Liver (tissue), 3 donors: ENCODE measurements around the gene TRIM16.
"Not testable (repeated sequence)": the region's sequence is repeated elsewhere in the genome, so short reads cannot be mapped to it uniquely, and the experiment has no call there.

ENCODE experiments used
- CTCF ChIP-seq: fragments of 150-350 bp; IDR thresholded peaks from 2 replicates; pipeline ENCODE4 v1.5.1; 2017; ENCODE audit warnings: improper control_type of control experiment, low read depth, low read length; ENCODE audit not compliant: missing input control
- EGR1 ChIP-seq, 2 donors: IDR thresholded peaks; 2 replicates each; pipeline ENCODE4 v1.6.1; 2016 to 2018; ENCODE audit warnings: antibody characterized with exemption in 2 of 2, low read depth in 2 of 2
- HNF4G ChIP-seq: IDR thresholded peaks from 2 replicates; pipeline ENCODE4 v1.6.1; 2016; ENCODE audit warnings: antibody characterized with exemption
- RAD21 ChIP-seq, 2 donors: IDR thresholded peaks; 2 replicates each; pipeline ENCODE4 v1.6.1; 2016; ENCODE audit warnings: antibody characterized with exemption in 2 of 2, mild to moderate bottlenecking in 2 of 2
- REST ChIP-seq: IDR thresholded peaks from 2 replicates; pipeline ENCODE4 v1.6.1; 2016; ENCODE audit warnings: antibody characterized with exemption, mild to moderate bottlenecking
- RXRA ChIP-seq, 2 donors: IDR thresholded peaks; 2 replicates each; pipeline ENCODE4 v1.6.1; 2017 to 2018; ENCODE audit warnings: antibody characterized with exemption in 2 of 2, mild to moderate bottlenecking in 1 of 2
- TAF1 ChIP-seq: conservative IDR thresholded peaks from 2 replicates; pipeline ENCODE4 v1.6.1; 2016; ENCODE audit warnings: antibody characterized with exemption, mild to moderate bottlenecking
- YY1 ChIP-seq: IDR thresholded peaks from 2 replicates; pipeline ENCODE4 v1.6.1; 2016; ENCODE audit warnings: antibody characterized with exemption, mild to moderate bottlenecking
- donor health status: healthy.
- donor health status: healthy.

- TF ChIP-seq CTCF; TAF1; RAD21 (IDR thresholded peaks at IDR 0.05); RXRA (IDR thresholded peaks at IDR 0.05); YY1; REST; EGR1 (IDR thresholded peaks at IDR 0.05; ENCODE audit: low read depth in 2 of 2); HNF4G: not testable (repeated sequence)
Measured at GRCh38 chr17:15704239-15704638, 20.1 kb upstream of the TRIM16 start.
